Activated CD8-positive, alpha-beta memory T cell treated with anti-CD3 and anti-CD28 coated beads, Interleukin-2, amount 50 U/mL, for 1 hour (primary cell): Measurements from ENCODE around the gene HNRNPA1.
A peak's percentile ranks its signal among the peaks of the same experiment; 100 is the strongest.
"Not testable (repeated sequence)": the region's sequence is repeated elsewhere in the genome, so short reads cannot be mapped to it uniquely, and the experiment has no call there.

Experiments
- DNase-seq: peaks from one replicate; pipeline ENCODE4 v3.0.0-alpha.2; 2020; ENCODE audit errors: extremely low read depth

Gene HNRNPA1

GRCh38 chr12:54276368-54276767, 4.2 kb upstream of the HNRNPA1 start:
- DNase-seq, result no peak

DNA sequence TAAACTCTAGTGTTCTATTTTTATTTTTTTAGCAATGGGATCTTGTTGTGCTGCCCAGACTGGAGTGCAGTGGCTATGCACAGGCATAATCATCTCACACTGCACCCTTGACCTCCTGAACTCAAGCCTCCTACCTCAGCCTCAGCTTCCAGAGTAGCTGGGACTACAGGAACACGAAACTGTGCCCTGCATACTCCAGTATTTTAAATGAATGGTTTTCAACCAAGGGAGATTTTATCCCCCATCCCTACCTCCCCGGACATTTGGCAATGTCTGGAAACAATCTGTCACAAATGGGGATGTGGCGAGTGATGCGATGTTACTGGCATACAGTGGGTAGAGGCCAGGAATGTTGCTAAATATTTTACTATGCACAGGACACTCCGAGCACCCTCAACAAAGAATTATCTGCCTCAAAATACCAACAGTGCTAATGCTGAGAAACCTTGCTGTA, 2.7 kb upstream of the HNRNPA1 start:
- no peak for DNase-seq

DNA sequence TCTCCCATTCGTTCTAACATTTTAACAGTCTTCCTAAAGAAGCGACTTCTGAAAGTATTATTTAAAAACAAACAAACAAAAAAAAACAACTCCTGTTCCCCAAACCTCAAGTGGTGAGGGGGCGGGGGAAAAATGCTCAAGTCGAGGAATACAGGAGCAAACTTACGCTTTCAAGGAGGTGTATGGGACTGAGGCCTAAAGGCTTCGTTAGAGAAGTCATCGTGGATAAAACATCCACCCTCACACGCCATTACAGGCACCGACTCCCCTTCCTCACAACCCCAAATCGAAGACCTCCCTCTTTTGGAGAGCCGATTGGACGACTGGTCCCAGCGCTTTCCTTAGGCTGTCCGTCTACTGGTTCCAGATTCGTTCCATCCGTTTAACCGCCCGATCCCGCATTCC, 1.3 kb upstream of the HNRNPA1 start:
- DNase-seq, result no peak

DNA sequence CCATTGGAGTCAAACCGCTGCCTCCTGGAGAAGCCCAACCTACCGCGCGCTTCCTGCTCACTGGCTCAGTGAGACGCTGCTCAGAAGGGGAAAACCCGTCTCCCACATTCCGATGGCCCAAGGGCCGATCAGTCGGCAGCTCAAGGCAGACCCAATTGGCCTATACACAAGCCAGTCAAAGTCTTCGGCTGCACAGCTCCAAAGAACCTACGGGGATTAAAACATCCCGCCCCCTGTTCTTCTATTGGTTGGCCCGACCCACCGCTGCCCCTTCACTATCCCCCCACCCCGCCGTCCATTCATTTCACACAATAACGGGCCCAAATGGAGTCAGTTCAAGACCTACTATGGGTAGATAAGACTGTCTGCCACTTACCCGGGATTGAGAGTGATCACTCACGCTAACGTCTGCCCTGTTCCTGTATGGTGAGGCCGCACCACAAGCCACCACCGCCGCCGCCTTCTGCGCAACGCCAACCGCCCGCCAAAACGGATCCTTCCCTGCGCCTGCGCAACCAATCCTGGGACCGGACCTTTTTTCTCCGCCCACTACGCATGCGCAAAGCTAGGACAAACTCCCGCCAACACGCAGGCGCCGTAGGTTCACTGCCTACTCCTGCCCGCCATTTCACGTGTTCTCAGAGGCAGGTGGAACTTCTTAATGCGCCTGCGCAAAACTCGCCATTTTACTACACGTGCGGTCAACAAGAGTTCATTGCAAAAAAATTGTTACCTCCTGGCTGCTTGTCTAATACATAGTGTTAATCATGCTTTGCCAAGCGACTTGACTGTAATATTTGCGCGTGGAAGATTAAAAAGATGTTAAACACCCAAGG, 676 bp upstream of the HNRNPA1 start, which contains the start of gene CBX5:
TSS of gene CBX5 (minus strand) at position 491 of the 836 bp plus-strand sequence. CDS start 22,472 bp downstream, outside the sequence.
- DNase-seq, result peak; percentile 100

- not testable (repeated sequence) for DNase-seq
These were observed 724 bp downstream of the HNRNPA1 start for GRCh38 chr12:54281261-54281638.

- not testable (repeated sequence) for DNase-seq
These were observed 1.2 kb downstream of the HNRNPA1 start for GRCh38 chr12:54281694-54282093.

- DNase-seq, result no peak
These were observed 2.5 kb downstream of the HNRNPA1 start for GRCh38 chr12:54282949-54283593.

- not testable (repeated sequence) for DNase-seq
These were observed 3.7 kb downstream of the HNRNPA1 start for GRCh38 chr12:54284070-54284780.

DNA sequence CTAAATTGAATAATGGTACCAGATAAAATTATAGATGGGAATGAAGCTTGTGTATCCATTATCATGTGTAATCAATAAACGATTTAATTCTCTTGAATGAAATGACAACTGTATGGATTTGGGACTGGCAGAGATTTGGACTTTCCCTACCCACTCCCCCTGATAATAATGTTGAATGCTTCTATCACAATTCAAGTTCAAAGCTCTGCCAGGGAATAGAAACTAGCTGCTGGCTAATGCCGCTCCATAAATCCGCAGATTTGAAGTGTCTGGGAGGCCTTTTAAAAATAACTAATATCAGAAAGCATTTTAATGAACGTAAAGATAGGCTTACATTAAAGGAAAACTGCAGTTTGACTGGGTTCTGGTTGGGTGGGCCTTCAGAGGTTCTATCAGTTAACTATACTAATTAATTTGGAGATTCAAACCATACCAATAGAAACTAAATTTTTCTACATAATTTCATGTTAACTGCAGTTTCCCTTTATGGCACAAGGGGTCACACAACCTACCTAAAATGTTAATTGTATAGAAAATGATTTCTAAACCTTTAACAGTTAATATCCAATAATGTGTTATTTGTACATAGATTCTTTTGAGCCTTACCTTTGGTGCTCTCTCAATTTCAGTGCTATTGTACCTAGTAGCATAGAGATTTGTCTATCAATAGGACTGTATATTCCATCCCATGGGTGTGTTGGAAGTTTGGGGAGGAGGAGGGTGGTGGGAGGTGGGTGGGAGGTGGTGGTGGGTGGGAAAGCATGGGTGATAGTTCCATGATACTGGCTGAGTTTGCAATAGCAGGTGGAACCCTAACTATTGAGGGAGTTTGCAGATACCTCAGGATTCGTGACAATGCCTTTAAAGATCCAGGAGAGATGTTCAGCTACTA, 4.9 kb downstream of the HNRNPA1 start:
- no peak for DNase-seq

DNA sequence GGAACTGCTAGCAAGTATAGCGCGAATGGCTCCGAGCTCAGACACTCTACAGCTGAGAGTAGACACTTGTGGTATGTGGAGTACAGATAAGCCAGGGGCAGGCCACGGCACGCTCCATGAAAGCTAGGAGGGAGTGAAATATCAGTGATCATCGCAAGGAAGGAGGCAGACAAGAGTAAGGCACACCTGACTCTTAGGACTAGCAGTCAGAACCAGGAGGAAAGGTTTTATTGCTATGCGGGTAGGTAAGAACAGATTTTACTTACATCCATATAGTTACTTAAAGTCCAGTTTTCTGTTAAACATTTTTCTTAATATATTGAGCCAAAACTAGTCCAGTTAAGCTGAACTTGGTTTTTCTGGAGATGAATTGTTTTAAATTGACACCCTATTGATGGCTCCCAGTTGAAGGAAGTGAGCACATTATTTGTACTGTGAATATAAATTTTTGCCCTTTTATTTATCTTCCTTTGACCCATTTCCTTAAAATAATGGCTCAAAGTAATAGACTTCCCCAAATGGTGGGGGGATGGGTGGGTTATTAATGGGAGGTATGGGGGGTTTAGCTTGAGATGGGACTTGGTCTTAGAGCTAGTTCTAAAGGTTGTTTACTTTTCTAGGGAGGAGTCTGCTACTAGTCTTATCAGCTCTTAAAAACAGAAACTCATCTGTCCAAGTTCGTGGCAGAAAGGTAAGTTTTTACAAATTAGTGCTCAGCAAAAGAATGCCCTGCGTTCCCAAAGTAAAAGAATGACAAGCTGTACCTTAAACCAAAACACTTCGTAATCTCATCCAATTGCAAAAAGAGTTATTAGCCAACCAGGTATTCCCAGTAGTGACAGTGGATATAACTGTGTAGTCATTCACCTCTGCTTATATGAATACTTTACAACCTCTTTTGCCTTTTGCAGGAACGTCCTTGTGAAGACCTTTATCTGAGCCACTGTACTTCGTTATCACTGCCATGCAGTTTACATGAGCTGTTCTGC, 5.8 kb downstream of the HNRNPA1 start:
- no peak for DNase-seq

DNA sequence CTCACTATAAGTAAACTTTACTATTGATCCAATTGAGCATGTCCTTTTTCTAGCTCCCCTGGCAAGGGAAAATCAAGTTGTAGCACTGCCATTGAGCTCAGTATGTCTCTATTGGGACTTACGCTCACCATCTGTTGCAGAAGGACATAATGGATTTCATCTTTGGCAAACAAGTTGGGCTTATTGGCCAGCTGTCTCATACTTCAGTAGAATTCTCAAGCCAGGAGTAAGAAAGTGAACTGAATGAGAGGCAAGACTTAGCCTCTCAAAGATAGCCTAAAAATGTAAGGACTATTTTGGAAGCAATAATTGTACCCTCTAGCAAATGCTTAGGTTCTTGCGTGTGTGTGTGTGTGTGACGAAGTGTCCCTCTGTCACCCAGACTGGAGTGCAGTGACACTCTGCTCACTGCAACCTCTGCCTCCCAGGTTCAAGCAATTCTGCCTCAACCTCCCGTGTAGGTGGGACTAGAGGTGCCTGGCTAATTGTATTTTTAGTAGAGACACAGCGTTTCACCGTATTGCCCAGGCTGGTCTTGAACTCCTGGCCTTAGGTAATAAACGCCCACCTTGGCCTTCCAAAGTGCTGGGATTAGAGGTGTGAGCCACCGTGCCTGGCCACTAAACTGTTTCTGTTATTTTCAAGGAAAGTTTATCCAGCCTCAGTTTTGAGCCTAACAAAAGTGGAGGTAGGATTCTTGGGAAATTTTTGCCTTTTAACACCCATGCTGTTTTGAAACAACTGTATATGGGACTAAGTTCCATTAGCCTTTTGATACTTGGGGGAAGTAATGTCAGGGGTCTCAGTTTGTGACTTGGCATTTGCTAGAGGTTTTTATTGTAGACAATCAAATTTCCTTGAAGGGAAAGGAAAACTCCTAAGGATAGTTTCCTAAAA, 7.0 kb downstream of the HNRNPA1 start:
- DNase-seq, result no peak

- no peak for DNase-seq
These were observed 11.8 kb downstream of the HNRNPA1 start for GRCh38 chr12:54292083-54292930.

GRCh38 chr12:54292931-54293241, 12.4 kb downstream of the HNRNPA1 start:
- no peak for DNase-seq

DNA sequence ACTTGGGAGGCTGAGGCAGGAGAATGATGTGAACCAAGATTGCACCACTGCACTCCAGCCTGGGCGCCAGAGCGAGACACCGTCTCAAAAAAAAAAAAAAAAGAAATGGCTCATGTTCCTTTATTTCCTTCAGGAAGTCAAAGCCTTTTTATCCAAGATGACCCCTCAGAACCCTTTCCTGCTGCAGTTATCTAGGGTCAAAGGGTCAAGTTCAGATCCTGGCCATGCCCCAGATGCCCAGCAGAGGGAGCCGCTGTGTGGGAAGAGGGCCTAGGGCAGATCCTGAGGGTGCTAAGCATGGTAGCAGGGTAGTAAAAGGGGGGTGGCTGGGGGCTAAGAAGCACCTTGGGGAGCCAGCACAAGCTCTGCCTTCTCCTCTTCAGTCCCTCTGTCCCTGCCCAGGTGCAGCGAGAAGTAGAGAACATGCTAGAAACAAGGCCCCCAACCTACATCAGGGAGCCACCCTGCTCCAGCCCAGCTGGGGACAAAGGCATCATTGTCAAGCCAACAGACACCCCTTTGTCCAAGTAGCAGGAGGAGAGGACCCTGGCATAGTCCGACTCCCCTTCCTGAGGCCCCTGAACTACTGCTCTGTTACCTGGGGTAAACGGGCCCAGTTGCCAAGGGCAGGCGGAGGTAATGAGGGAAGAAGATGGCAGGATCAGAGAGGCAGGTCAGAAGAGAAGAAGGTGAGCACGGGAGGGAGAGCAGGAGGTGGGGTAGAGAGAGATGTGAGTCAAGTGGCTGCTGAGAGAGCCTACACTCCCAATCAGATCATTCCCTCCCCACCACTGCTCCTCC, 13.8 kb downstream of the HNRNPA1 start:
- no peak for DNase-seq

- DNase-seq, result no peak
These were observed 14.5 kb downstream of the HNRNPA1 start for GRCh38 chr12:54294953-54295566.

GRCh38 chr12:54296393-54297099, 16.0 kb downstream of the HNRNPA1 start:
- no peak for DNase-seq
